Glomerular visceral epithelial cell (primary cell): ENCODE measurements around the gene ZNF653.
A peak's percentile ranks its signal among the peaks of the same experiment; 100 is the strongest.
"Not testable (repeated sequence)": the region's sequence is repeated elsewhere in the genome, so short reads cannot be mapped to it uniquely, and the experiment has no call there.

Source experiments
- DNase-seq: peaks from one replicate; pipeline ENCODE4 v3.0.0-alpha.2; 2016; ENCODE audit errors: extremely low spot score

The ZNF653 gene

DNA sequence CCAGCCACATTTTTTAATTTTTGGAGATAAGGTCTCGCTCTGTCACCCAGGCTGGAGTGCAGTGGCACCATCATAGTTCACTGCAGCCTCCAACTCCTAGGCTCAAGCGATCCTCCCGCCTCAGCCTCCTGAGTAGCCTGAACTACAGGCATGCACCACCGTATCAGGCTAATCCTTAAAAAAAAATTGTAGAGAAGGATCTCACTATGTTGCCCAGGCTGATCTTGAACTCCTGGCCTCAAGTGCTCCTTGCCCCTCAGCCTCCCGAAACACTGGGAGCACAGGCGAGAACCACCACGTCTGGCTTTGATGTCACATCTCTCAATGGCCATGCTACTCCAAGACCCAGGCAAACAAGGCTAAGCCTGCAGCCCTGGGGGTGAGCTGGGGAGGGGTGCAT, 49.0 kb downstream of the ZNF653 start:
- no peak for DNase-seq

DNA sequence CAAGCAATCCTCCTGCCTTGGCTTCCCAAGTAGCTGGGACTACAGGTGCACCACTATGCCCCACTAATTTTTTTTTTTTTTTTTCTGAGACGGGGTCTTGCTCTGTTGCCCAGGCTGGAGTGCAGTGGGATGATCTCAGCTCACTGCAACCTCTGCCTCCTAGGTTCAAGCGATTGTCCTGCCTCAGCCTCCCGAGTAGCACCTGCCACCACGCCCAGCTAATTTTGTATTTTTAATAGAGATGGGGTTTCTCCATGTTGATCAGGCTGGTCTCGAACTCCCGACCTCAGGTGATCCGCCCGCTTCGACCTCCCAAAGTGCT, 50.4 kb downstream of the ZNF653 start:
- DNase-seq: not testable (repeated sequence)

DNA sequence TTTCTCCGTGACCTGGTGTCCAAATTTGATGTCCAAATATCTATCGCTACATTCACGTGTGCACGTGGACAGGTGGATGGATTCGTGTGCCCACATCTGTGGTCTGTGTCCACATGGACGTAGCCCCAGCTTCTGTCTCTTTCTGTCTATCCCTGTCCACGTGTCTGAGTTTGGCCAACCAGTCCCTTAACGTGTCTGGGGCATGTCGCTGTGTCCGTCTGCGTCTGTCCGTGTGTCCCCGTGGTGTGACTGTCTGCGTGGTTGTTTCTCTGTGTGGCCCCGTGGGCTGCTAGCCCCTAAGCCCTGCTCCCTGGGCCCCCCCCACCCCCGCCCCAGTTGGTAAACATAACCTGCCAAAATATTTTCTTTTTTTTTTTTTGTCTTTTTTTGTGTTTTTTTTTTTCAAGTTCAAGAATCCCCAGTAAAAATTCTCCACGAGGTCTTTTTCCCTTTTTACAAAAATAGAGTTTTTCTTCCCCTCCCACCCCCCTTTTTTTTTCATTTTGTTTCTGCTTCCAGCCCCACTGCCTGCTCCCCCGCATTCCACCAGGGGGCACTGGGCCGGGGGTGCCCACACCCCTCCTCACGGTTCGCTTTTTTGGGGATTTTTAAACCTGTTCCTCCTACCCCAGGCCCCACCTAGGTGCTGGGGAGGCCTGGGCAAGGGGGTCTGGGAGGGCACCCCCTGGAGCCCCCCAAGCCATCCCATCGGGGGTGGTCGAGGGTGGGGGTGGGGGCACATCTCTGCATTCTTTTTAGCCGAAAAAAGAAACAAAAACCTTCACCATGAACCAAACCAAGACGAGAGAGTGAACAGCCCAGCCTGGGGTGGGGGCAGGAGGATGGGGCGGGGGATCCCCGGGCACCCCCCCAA, 51.9 kb downstream of the ZNF653 start:
- DNase-seq: no peak

DNA sequence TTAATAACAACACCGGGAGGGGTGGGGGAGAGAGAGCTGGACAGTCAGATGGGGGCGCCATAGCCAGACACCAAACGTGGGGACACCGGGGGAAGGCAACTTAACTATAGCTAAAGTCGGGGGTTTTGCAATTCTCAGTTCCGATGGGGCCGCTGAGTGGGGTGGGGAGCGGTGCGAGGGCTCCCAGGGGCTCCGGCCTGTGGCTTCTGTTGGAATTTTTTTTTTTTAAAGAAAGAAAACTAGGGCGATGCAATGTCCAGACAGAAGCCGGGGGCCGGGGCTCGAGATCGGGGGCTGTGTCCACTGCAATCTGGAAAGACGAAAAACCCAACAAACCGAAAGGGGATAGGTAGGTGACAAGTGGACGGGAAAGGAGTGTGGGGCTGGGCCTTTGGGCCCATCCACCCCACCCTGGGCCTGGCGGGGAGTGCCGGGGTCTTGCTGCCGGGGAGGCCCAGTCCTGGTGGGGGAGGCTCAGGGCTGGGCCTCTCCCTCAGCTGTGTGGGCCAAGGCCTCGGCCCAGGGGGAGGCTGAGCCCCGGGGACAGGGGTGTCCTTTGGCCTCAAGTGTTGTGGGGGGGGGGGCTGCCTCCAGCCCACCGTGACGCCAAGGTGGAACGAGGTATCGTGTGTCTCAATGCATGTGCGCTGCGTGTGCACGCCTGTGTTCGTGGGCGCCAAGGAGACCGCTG, 52.9 kb downstream of the ZNF653 start:
- DNase-seq: no peak

DNA sequence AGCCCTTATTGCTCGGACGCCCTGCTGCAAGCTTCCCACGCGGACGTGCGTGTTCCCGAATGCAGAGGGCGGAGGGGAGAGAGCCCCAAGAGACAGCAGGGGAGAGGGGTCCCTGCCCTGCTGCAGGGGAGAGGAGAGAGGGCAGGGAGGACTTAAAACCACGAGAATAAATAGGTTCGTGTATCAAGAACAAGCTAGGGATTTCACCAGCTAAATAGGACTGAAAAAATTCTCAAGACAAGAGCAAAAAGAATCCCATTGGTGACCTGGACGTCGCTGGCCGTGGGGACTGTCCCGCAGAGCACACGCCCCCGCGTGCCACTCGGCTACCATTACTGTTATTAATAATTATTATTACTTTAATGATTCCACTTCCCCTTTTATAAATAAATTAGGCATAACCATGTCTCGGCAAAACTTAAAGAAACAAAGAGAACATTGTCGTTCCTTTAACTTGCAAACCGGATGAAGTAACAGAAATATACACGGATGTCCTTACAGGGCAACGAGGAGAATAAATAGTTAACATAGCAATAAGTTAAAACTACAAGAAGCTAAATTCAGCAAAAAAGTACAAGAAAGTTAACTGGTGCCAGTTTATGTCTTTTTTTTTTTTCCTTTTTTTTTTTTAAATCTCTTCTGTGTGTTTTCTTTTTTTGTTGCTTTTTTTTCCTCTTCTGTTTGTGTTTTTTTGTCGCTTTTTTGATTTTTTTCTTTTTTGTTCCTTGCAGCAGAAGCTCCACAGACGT, 53.6 kb downstream of the ZNF653 start:
- no peak for DNase-seq

DNA sequence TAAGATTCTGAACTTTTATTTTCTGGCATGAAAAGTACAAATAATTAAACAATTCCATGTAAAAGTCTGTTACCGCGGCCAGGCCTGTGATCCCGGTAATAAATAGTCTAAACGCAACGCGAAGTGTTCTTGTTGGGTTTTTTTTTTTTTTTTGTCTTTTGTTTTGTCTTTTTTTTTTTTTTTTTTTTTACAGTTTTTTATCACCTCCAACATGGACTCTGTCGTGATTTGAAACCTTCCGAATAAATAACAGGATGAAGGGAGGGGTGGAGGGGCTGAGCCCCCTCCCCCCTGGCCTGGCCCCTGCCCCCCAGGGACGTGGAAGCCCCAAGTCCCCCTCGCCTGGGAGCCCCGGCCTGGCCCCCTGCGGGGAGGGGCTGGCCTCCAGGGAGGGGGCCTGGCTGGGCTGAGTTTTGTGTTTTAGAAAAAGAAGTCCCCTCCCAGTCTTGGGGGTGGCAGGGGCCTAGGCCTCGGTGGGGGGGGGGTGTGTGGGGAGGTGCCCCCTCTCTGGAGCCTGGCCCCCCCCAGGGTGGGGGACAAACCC, 54.2 kb downstream of the ZNF653 start:
- no peak for DNase-seq

DNA sequence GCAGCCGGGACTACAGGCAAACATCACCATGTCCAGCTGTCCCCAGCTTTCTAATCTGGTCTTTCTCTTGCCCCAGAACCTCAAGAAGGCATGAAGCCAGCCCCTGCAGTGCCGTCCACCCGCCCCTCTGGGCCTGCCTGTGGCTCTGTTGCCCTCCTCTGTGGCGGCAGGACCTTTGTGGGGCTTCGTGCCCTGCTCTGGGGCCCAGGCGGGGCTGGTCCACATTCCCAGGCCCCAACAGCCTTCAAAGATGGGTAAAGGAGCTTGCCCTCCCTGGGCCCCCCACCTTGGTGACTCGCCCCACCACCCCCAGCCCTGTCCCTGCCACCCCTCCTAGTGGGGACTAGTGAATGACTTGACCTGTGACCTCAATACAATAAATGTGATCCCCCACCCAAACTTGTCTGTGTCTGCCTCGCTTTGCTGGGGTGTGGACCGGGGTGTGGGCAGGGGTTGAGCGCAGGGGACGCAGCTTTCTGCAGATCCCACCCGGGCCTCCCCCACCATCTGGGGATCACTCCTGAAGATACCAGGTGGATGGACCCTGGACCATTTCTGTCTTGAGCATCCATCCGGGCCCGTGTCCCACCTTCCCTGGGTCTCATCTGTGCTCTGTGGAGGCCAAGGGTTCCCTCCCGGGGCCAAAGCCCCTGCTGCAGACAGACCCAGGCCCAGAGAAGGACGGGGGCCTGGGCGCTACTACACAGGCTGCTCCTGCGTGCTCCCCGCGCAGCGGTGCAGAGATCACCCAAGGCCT, 54.9 kb downstream of the ZNF653 start:
- DNase-seq: no peak

DNA sequence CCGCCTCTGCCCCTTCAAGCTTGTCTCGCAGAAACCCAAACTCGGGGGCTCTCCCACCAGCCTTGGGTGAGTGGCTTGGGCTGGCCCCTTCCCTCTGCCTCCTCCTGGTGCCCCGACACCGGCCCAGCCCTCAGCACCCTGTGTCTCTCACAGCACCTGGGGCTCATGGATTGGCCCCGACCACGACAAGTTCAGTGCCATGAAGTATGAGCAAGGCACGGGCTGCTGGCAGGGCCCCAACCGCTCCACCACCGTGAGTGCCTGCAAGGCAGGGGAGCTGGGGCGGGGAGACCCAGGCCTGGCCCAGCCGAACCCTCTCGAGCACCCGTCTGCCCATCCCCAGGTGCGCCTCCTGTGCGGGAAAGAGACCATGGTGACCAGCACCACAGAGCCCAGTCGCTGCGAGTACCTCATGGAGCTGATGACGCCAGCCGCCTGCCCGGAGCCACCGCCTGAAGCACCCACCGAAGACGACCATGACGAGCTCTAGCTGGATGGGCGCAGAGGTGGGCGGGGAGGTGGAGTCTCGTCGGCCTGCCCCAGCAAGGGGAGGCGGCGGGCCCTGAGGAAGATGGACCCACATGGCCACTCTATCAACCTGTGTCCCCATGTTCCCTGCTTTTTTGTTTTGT, 56.6 kb downstream of the ZNF653 start:
- DNase-seq: no peak

DNA sequence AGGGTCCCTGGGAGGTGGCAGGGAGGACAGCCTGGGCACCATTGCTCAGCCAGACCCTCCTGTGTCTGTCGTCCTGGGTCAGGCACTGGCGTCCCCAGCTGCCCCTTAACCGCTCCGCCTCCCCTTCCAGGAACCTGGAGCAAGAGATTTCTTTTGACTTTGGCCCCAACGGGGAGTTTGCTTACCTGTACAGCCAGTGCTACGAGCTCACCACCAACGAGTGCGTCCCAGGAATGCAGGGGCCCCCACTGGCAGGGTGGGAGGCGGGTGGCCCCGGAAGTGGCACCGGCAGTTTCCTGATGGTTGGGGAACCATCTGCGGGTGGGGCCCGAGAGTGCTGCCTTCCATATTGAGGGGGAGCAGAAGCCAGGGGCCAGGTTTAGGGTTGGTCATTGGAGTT, 57.2 kb downstream of the ZNF653 start:
- no peak for DNase-seq

DNA sequence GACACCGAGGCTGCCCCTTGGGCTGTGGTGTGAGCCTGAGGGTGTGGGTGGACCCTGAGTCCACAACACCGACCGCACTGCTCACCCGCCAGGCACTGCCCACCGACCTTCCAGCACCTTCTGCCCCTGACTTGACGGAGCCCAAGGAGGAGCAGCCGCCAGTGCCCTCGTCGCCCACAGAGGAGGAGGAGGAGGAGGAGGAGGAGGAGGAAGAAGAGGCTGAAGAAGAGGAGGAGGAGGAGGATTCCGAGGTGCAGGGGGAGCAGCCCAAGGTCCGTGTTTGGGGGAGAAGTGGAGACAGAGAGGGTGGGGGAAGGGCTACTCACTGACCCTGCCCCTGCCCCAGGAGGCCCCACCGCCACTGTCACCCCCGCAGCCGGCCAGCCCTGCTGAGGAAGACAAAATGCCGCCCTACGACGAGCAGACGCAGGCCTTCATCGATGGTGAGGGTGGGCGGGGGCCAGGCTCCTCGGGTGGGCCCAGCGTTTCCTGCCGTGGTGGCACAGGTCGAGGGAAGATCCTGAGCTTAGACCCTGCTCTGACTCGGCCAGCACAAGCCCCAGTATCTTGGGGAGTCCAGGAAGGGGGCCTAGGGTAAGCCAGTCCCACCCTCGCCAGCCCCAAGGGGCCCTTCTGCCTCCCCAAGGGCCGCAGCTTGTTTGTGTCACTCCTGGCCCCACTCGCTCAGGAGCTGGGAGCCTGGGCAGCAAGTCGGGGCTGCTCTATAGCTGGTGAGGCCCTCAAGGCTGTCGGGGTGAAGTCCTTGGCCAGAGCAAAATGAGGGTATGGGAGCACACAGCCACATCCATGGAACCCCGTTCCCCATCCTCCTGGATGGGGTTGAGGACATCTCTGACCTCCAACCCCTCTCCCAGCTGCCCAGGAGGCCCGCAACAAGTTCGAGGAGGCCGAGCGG, 58.0 kb downstream of the ZNF653 start:
- no peak for DNase-seq

DNA sequence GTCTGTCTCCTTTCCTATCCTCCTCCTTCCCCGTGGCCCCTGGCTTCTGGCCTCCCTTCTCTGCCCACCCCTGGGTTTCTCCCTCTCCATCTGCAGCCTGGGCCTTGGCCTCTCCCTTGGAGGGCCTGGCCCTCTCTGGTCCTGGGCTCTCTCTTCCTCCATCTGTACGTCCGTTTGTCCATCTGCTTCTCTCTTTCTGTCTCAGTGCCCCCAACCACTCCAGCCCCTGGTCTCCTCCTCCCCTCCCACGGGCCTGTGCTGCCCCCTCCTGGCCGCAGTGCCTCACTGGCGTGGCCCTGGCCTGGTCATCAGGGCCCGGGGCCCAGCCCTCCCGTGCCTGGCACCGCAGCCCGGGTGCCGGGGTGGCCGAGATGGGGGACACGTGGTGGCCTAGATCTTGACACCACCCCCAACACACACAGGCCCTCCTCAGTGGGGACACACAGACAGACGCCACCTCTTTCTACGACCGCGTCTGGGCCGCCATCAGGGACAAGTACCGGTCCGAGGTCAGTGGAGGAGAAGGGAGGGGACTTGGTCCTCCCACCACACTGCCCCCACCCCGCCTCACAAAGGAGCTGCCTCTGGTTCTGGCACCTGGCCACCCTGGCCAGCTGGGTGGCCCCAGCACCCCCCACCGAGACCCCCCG, 58.9 kb downstream of the ZNF653 start:
- peak; percentile 34 for DNase-seq

DNA sequence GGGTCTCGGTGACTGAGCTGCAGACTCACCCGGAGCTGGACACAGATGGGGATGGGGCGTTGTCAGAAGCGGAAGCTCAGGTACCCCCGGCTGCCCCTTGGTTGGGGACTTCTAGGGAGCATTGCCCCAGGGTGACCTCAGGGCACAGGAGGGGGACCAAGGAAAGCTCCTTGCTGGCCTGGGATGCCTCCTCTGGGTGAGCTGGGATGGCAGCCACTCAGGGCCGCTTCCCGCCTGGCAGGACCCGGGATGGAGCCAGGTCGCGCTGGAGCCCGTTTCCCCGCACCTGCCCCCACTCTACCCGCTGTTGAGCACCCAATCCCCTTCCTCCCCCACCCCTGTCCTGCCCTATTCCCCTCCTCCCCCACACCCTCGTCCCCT, 59.4 kb downstream of the ZNF653 start:
- DNase-seq: no peak

DNA sequence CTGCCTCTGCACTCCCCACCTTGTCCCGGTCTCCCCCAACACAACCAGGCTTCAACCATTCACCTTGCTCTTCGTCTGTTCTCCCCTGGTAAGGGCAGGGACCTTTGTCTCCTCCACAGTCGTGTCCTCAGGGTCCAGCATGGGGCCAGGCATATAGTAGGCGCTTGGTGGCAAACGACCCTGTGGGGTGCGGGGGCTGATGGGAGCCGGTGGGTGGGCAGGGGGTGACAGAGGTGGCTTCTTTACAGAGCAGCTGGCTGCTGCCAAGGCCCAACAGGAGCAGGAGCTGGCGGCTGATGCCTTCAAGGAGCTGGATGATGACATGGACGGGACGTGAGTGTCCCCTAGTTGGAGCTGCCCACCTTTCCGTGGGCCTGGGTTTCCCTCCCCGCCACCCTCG, 60.5 kb downstream of the ZNF653 start:
- no peak for DNase-seq

DNA sequence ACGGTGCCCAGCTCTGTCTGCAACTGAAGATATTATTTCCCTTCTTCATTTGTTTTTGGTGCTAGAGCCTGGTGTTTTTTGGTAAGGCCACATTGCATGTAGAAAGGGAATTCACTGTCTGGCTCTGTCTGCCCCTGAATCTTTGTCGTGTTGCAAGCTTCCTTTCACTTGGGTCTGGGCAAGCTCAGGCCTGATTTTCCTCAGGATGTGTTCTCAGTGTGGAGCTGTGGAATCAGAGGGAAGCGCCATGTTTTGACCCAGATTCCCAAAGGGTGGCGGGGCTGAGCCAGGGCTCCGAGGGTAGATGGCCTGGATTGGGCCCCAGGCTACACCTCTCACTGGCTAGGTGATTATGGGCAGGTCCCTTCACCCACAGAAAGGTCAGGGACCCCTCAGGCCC, 61.6 kb downstream of the ZNF653 start:
- no peak for DNase-seq

DNA sequence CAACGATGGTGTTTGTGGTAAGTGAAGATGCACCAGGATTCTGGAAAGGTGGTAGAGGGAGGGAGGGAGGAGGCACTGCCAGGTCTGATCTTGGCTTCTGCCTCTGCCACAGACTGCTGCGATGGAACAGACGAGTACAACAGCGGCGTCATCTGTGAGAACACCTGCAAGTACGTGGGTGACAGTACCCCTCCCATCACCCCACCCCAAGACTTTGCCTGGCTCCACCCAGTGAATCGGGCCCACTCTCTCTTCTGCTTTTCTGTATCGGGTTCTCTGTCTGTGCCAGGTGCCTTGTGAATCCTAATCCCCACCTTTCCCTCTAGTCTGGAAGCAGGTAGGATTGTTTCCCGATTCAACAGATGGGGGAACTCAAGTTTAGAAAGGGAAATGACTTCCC, 67.7 kb downstream of the ZNF653 start:
- DNase-seq: no peak

DNA sequence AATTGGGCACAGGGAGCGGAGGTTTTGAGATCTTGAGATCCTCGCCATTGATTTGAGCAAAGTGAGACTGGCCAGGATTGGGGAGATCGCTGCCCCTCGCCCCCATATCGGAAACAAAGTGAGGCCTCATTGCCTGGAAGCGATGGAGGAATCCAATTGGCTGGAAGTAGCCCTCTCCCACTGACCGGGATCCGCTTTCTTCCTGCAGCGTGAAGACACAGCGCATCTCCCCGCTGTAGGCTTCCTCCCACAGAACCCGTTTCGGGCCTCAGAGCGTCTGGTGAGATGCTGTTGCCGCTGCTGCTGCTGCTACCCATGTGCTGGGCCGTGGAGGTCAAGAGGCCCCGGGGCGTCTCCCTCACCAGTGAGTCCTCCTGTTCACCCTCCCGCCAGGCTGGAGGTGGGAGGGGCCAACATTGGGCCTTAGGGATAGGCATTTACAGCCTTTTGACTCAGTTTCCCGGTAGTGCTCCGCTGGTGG, 69.8 kb downstream of the ZNF653 start:
- DNase-seq: peak; percentile 26

DNA sequence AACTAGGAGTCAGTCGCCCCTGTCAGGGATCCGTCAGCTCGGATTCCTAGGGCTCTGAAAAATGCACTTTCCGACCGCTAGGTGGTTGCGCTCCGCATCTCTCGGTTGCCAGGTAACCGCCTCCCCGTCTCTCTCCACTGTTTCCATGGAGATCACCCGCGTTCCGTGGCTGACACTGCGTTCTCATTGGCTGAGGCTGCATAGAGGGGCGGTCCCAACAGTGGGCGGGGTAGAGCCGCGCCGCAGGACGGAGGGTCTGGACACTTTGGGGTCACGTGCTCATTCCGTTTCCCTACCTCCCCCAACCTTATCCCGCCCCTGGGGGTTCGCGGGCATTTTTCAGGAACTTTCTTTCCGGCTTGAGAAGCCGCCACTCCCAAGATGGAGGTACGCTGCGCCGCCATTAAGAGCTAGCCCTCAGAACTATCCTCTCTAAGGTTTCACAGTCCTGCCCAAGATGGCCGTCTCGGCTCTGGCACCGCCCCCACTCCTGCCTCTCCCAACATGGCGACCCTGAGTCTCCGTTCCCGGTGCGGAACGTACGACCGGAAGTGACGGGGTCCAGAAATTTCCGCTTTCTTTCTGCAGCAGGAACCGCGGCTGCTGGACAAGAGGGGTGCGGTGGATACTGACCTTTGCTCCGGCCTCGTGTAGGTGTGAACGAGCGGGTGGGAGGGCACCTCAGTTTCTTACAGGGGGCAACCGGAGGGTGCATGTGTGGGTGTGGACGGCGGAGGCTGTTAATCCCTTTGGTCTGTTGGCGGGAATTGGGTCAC, 70.4 kb downstream of the ZNF653 start, which contains the start of the genes ODAD3 and PRKCSH:
ODAD3 (minus strand) TSS at position 65 of the 776 bp plus-strand sequence. CDS start 105 bp downstream, outside the sequence.
PRKCSH (plus strand) TSS at position 579 of the 776 bp plus-strand sequence. CDS start 483 bp downstream, outside the sequence.
- peak; percentile 100 for DNase-seq

DNA sequence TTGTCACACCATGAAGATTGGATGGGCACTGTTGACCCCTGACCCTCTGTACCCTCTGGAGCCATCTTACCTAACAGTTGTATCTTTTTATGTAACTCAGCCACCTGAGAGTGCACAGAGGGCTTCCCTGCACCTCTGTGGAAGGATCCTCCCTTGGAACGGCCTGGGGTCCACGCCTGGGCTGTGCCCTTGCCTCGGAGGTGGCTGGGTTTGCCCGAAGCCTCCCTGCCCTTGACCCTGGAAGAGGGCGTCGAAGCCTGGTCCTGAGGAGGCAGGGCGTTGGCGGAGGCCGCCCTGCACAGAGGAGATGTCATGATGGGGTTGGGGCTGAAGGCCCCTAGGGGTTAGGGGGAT, 71.0 kb downstream of the ZNF653 start:
- no peak for DNase-seq
